NCI-H1930 (cell line): ENCODE data around the gene TMEM123.

Experiments
- DNase-seq, 2 experiments: peaks; one replicate each; lab custom pipeline; 2025; lab: John Stamatoyannopoulos, UW

Gene TMEM123

GRCh38 chr11:102472127-102472526 lies 19.6 kb upstream of the TMEM123 start:
- DNase-seq = no peak

- DNase-seq = no peak
Measured at GRCh38 chr11:102471474-102471873, 18.9 kb upstream of the TMEM123 start.

GRCh38 chr11:102470251-102470650 lies 17.7 kb upstream of the TMEM123 start:
- no peak for DNase-seq

- DNase-seq = no peak
Measured at GRCh38 chr11:102469196-102469821, 16.7 kb upstream of the TMEM123 start.

GRCh38 chr11:102468616-102469195 lies 16.1 kb upstream of the TMEM123 start:
- no peak for DNase-seq

GRCh38 chr11:102467853-102468580 lies 15.5 kb upstream of the TMEM123 start:
- no peak for DNase-seq

- DNase-seq = no peak
Measured at GRCh38 chr11:102467080-102467708, 14.6 kb upstream of the TMEM123 start.

- DNase-seq = no peak
Measured at GRCh38 chr11:102465696-102466095, 13.1 kb upstream of the TMEM123 start.

GRCh38 chr11:102464859-102465500 lies 12.4 kb upstream of the TMEM123 start:
- no peak for DNase-seq

GRCh38 chr11:102464037-102464436 lies 11.5 kb upstream of the TMEM123 start:
- DNase-seq = no peak

GRCh38 chr11:102462610-102463009 lies 10.0 kb upstream of the TMEM123 start:
- no peak for DNase-seq

GRCh38 chr11:102459393-102459792 lies 6.8 kb upstream of the TMEM123 start:
- DNase-seq = no peak

GRCh38 chr11:102458548-102458947 lies 6.0 kb upstream of the TMEM123 start:
- no peak for DNase-seq

- DNase-seq = peak in 1 of 2 experiments; percentile 55
Measured at GRCh38 chr11:102457865-102458264, 5.3 kb upstream of the TMEM123 start.

GRCh38 chr11:102457056-102457677 lies 4.6 kb upstream of the TMEM123 start:
- no peak for DNase-seq

GRCh38 chr11:102456381-102456780 lies 3.8 kb upstream of the TMEM123 start:
- DNase-seq = no peak

- no peak for DNase-seq
Measured at GRCh38 chr11:102453921-102454320, 1.4 kb upstream of the TMEM123 start.

GRCh38 chr11:102453302-102453695 lies 734 bp upstream of the TMEM123 start:
- no peak for DNase-seq

- DNase-seq = peak; percentile 13 to 22
Measured at GRCh38 chr11:102451681-102452460, 694 bp downstream of the TMEM123 start.

- DNase-seq = no peak
Measured at GRCh38 chr11:102451041-102451680, 1.4 kb downstream of the TMEM123 start.
